ENCODE data around the gene YIF1A. TPM values are rescaled to one million over a fixed set of nuclear protein-coding genes. Genes with fewer than 3 reads are reported as not detected.
A peak's percentile ranks its signal among the peaks of the same experiment; 100 is the strongest.

The YIF1A gene
- total and polyA plus RNA-seq, 2 experiments from 2014 or later: 222 to 259 TPM

DNA sequence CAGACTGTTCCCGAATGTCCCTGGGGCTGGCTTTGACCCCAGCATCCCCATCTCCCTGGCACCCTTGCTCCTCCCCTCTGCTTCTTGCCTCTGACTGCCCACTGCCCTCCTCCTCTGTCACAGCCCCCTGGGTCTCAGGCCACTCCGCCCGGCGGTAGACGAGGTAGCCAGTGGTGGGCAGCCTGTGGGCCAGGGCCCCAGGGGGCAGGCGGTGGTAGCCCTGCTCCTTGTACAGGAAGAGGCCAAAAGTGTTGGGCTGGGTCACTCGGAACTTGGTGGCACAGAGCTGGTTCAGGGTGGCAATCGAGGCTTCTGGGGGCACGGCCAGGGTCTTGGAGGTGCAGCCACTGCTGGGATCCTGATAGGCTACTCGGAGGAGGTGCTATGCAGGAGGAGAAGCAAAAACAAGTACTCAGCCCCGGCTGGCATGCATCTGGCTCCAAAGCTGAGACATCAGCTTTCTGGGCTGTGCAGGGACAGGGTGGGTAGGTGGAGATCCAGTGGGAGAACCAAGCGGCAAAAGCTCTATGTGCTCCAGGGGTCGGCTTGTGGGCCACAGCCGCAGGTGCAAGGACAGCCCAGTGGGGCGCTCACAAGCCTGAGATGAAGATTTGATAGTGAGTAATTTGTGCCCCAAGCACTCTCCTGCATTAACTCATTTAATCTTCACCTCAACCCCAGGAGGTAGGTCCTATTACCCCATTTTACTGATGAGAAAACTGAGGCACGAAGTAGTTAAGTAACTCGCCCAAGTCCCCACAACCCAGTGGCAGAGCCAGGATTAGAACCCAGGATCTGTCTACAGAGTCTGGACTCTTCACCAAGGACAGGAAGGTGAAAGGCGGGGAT, 43.7 kb upstream of the YIF1A start:
- peaks cover 39% of the 10 kb centered on the region for H3K79me2 ChIP-seq (ENCODE audit: insufficient read depth)
- H3K9me3 ChIP-seq (ENCODE audit: low read depth): no peaks in the 10 kb centered on the region
- H3K4me1 ChIP-seq (ENCODE audit: insufficient read depth): peaks cover 26% of the 10 kb centered on the region
- H3K36me3 ChIP-seq (ENCODE audit: low read depth): no peaks in the 10 kb centered on the region; the same call in 1 of the 2 replicates
- H3K4me3 ChIP-seq: no peak overlapping the region
- no peaks in the 10 kb centered on the region for H3K9me2 ChIP-seq (ENCODE audit: insufficient read depth)
- H3F3A ChIP-seq (ENCODE audit: insufficient read depth): peaks cover 41% of the 10 kb centered on the region
- no peak overlapping the region for H3K9ac ChIP-seq
- TF ChIP-seq EZH2 (IDR thresholded peaks at IDR 0.05; ENCODE audit: insufficient read depth, poor library complexity, severe bottlenecking) (no peak), EZH2phosphoT487 (IDR thresholded peaks at IDR 0.05; ENCODE audit: insufficient read depth, low read depth) (no peak)
- no peak overlapping the region for H3K4me2 ChIP-seq (ENCODE audit: unreplicated experiment)
- no peak overlapping the region for H3K27ac ChIP-seq
- in situ Hi-C loops (cut with MboI): no loop called here
- no peak for DNase-seq
- 75 to 76% methylated on average over 18 of the region's 18 CpGs for WGBS, 2 experiments (ENCODE audit: low coverage in 1 of 2, low lambda C conversion rate in 2 of 2, missing lambda C conversion rate in 2 of 2)
- H3K27me3 ChIP-seq (replicated peaks; ENCODE audit: insufficient read depth): no peaks in the 10 kb centered on the region
- no peak overlapping the region for H2AFZ ChIP-seq
- no peaks in the 10 kb centered on the region for H4K20me1 ChIP-seq (ENCODE audit: insufficient read depth)

DNA sequence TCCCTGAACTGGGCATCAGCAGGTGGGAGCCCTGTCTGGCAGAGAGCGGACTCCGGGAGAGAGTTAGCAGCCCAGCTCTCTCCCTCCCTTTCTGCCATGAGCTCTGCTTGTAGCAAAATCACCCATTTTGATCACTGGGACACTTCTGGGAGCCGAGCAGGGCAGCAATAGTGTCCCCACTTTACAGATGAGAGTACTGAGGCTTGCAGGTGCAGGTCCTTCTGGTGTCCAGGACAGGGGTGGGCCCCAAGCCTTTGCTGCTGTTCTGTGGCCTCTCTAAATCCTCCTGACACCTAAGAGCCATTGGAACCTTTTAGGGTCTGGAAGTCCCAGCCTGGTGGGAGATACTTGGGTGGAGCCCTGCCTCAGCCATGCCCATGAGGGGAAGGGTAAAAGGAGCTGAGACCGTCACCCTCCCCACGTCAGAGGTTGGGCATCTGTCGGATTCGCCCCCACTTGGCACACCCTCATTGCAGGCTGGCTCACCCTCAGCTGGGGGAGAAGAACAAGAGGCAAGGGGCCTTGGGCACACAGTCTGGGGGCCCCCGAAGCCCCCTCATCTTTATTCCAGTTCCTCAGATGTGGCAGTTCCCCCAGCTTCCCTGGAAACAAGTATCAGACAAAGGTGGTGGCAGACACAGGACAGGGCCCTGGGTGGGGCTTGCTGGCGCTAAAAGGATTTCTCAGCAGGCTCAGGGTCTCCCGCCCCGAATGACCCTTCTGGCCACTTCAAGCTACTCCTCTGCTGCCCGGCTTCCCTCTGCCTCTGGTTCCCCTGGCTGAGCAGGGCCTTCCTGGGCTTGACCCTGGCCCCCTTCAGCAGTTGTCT, 42.8 kb upstream of the YIF1A start:
- Histone ChIP-seq H3K79me2 (ENCODE audit: insufficient read depth) (peaks cover 39% of the 10 kb centered on the region), H3K4me2 (ENCODE audit: unreplicated experiment) (no peak overlapping the region), H3K27me3 (replicated peaks; ENCODE audit: insufficient read depth) (no peaks in the 10 kb centered on the region), H3K9me3 (ENCODE audit: low read depth) (no peaks in the 10 kb centered on the region), H3K4me3 (no peak overlapping the region), H3K9ac (no peak overlapping the region), H3K4me1 (ENCODE audit: insufficient read depth) (peaks cover 23% of the 10 kb centered on the region), H3F3A (ENCODE audit: insufficient read depth) (peaks cover 39% of the 10 kb centered on the region), H3K36me3 (ENCODE audit: low read depth) (no peaks in the 10 kb centered on the region; the same call in 1 of the 2 replicates), H3K9me2 (ENCODE audit: insufficient read depth) (no peaks in the 10 kb centered on the region), H3K27ac (no peak overlapping the region), H4K20me1 (ENCODE audit: insufficient read depth) (no peaks in the 10 kb centered on the region), H2AFZ (no peak overlapping the region)
- 89 to 92% methylated on average over 12 of the region's 12 CpGs for WGBS, 2 experiments (ENCODE audit: low coverage in 1 of 2, low lambda C conversion rate in 2 of 2, missing lambda C conversion rate in 2 of 2)
- in situ Hi-C loops (cut with MboI): no loop called here
- DNase-seq: no peak
- TF ChIP-seq EZH2phosphoT487 (IDR thresholded peaks at IDR 0.05; ENCODE audit: insufficient read depth, low read depth) (no peak), EZH2 (IDR thresholded peaks at IDR 0.05; ENCODE audit: insufficient read depth, poor library complexity, severe bottlenecking) (no peak)

DNA sequence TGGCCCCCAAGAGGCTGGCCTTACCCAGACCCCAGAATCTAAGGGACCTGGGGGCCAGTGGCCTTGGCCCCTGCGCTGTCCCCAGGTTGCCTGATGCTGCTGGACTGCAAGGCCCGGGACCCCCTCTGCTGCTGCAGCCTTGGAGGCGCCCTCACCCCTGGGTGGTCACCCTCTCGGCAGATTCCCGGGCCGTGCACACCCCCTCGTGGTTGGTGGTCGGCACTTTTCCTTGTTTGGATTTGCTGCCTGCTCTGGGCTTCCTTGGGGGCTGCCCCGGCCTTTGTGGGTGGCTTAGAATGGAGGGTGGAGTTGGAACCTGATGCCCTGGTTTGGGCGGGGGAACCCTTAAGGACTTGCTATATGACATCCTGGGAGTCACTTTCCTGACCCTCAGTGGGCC, 42.0 kb upstream of the YIF1A start:
- no peaks in the 10 kb centered on the region for H4K20me1 ChIP-seq (ENCODE audit: insufficient read depth)
- no peak for TF ChIP-seq EZH2phosphoT487 (IDR thresholded peaks at IDR 0.05; ENCODE audit: insufficient read depth, low read depth)
- no peak for TF ChIP-seq EZH2 (IDR thresholded peaks at IDR 0.05; ENCODE audit: insufficient read depth, poor library complexity, severe bottlenecking)
- no peak overlapping the region for H3K27ac ChIP-seq
- no peaks in the 10 kb centered on the region for H3K27me3 ChIP-seq (replicated peaks; ENCODE audit: insufficient read depth)
- H3K4me2 ChIP-seq (ENCODE audit: unreplicated experiment): no peak overlapping the region
- H3K9ac ChIP-seq: no peak overlapping the region
- in situ Hi-C loops (cut with MboI): no loop called here
- peaks cover 39% of the 10 kb centered on the region for H3F3A ChIP-seq (ENCODE audit: insufficient read depth)
- H3K4me3 ChIP-seq: no peak overlapping the region
- DNase-seq: no peak
- H3K9me2 ChIP-seq (ENCODE audit: insufficient read depth): no peaks in the 10 kb centered on the region
- H3K9me3 ChIP-seq (ENCODE audit: low read depth): no peaks in the 10 kb centered on the region
- H3K36me3 ChIP-seq (ENCODE audit: low read depth): no peaks in the 10 kb centered on the region; the same call in 1 of the 2 replicates
- 73 to 74% methylated on average over 10 of the region's 10 CpGs for WGBS, 2 experiments (ENCODE audit: low coverage in 1 of 2, low lambda C conversion rate in 2 of 2, missing lambda C conversion rate in 2 of 2)
- H3K79me2 ChIP-seq (ENCODE audit: insufficient read depth): peaks cover 37% of the 10 kb centered on the region
- peaks cover 29% of the 10 kb centered on the region for H3K4me1 ChIP-seq (ENCODE audit: insufficient read depth)
- H2AFZ ChIP-seq: no peak overlapping the region

DNA sequence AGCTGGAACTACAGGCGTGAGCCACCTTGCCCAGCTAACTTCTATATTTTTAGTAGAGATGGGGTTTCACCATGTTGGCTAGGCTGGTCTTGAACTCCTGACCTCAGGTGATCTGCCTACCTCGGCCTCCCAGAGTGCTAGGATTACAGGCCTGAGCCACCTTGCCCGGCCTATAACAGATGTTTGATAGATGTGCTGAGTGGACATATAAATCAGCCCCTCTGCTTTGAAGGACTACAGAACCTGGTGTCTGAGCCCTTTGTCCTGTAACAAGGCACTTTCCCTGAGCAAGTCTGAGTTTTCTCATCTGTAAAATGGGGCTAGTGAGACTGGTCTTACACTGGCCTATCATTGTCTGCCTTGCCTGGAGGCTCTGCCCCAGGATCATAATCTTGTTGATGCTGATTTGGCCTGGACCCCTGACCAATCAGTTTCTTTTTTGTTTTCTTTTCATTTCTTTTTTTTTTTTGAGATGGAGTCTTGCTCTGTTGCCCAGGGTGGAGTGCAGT, 40.3 kb upstream of the YIF1A start:
- H3F3A ChIP-seq (ENCODE audit: insufficient read depth): peaks cover 41% of the 10 kb centered on the region
- H3K4me3 ChIP-seq: no peak overlapping the region
- peak overlapping the region; percentile 95 for H3K27ac ChIP-seq
- H3K79me2 ChIP-seq (ENCODE audit: insufficient read depth): peaks cover 20% of the 10 kb centered on the region
- DNase-seq: no peak
- H3K9me3 ChIP-seq (ENCODE audit: low read depth): no peaks in the 10 kb centered on the region
- TF ChIP-seq EZH2 (IDR thresholded peaks at IDR 0.05; ENCODE audit: insufficient read depth, poor library complexity, severe bottlenecking): no peak
- no peak for TF ChIP-seq EZH2phosphoT487 (IDR thresholded peaks at IDR 0.05; ENCODE audit: insufficient read depth, low read depth)
- peaks cover 46% of the 10 kb centered on the region for H3K4me1 ChIP-seq (ENCODE audit: insufficient read depth)
- no peaks in the 10 kb centered on the region; the same call in 1 of the 2 replicates for H3K36me3 ChIP-seq (ENCODE audit: low read depth)
- H3K9me2 ChIP-seq (ENCODE audit: insufficient read depth): no peaks in the 10 kb centered on the region
- H3K4me2 ChIP-seq (ENCODE audit: unreplicated experiment): no peak overlapping the region
- no peaks in the 10 kb centered on the region for H3K27me3 ChIP-seq (replicated peaks; ENCODE audit: insufficient read depth)
- in situ Hi-C loops (cut with MboI): no loop called here
- no peaks in the 10 kb centered on the region for H4K20me1 ChIP-seq (ENCODE audit: insufficient read depth)
- H3K9ac ChIP-seq: peak overlapping the region; percentile 76; the same call in 1 of the 2 replicates
- no peak overlapping the region for H2AFZ ChIP-seq
- 74 to 81% methylated on average over 3 of the region's 3 CpGs for WGBS, 2 experiments (ENCODE audit: low coverage in 1 of 2, low lambda C conversion rate in 2 of 2, missing lambda C conversion rate in 2 of 2)
